H9 (cell line): ENCODE data around the gene PAIP2. TPM values are rescaled to one million over a fixed set of nuclear protein-coding genes. Genes with fewer than 3 reads are reported as not detected.

ENCODE experiments used
- DNase-seq: peaks from one replicate; pipeline ENCODE4 v3.0.0-alpha.2; 2017
- H2AFZ ChIP-seq: one replicate; pipeline ENCODE4 v1.6.1; 2013; ENCODE audit warnings: mild to moderate bottlenecking, low read length, control low read depth, moderate library complexity
- H2AK5ac ChIP-seq: 2 replicates; pipeline ENCODE4 v1.6.1; 2013; ENCODE audit warnings: low read length, control low read depth, mixed read lengths; ENCODE audit not compliant: insufficient read length
- H2BK120ac ChIP-seq: one replicate; pipeline ENCODE4 v1.6.1; 2013; ENCODE audit warnings: low read depth, mild to moderate bottlenecking, low read length, control low read depth, inconsistent platforms; ENCODE audit not compliant: poor library complexity, severe bottlenecking
- H2BK12ac ChIP-seq: 2 replicates; pipeline ENCODE4 v1.6.1; 2013; ENCODE audit warnings: low read length, control low read depth, mixed read lengths, low read depth; ENCODE audit not compliant: insufficient read length
- H2BK15ac ChIP-seq: 2 replicates; pipeline ENCODE4 v1.6.1; 2013; ENCODE audit warnings: low read depth, low read length, control low read depth
- H2BK20ac ChIP-seq: one replicate; pipeline ENCODE4 v1.6.1; 2013; ENCODE audit warnings: low read depth, mild to moderate bottlenecking, low read length, control low read depth, inconsistent platforms; ENCODE audit not compliant: poor library complexity, severe bottlenecking
- H2BK5ac ChIP-seq: 2 replicates; pipeline ENCODE4 v1.6.1; 2013; ENCODE audit warnings: low read length, control low read depth, mixed read lengths; ENCODE audit not compliant: insufficient read length
- H3K14ac ChIP-seq: 2 replicates; pipeline ENCODE4 v1.6.1; 2013; ENCODE audit warnings: low read length, control low read depth; ENCODE audit not compliant: insufficient read depth
- H3K18ac ChIP-seq: 2 replicates; pipeline ENCODE4 v1.6.1; 2013; ENCODE audit warnings: low read depth, mild to moderate bottlenecking, mixed read lengths, low read length, control low read depth; ENCODE audit not compliant: insufficient read length
- H3K23ac ChIP-seq: 2 replicates; pipeline ENCODE4 v1.6.1; 2013; ENCODE audit warnings: low read length, control low read depth, mixed read lengths, low read depth; ENCODE audit not compliant: insufficient read length
- H3K23me2 ChIP-seq: 2 replicates; pipeline ENCODE4 v1.6.1; 2013; ENCODE audit warnings: low read depth, mild to moderate bottlenecking, mixed read lengths, low read length, control low read depth; ENCODE audit not compliant: insufficient read length, poor library complexity, severe bottlenecking
- H3K27ac ChIP-seq: 2 replicates; pipeline ENCODE4 v1.5.1; 2013; ENCODE audit warnings: low read length, control low read depth, mixed read lengths, low read depth; ENCODE audit not compliant: insufficient read length
- H3K27me3 ChIP-seq: 2 replicates; pipeline ENCODE4 v1.6.1; 2013; ENCODE audit warnings: low read length, control low read depth, inconsistent platforms; ENCODE audit not compliant: insufficient read depth
- H3K4ac ChIP-seq: 2 replicates; pipeline ENCODE4 v1.6.1; 2013; ENCODE audit warnings: low read depth, mild to moderate bottlenecking, control low read depth, inconsistent platforms, low read length, moderate library complexity
- H3K4me1 ChIP-seq: 2 replicates; pipeline ENCODE4 v1.6.1; 2013; ENCODE audit warnings: low read length, control low read depth, inconsistent platforms; ENCODE audit not compliant: insufficient read depth
- H3K4me2 ChIP-seq: 2 replicates; pipeline ENCODE4 v1.6.1; 2013; ENCODE audit warnings: low read length, control low read depth, mixed read lengths; ENCODE audit not compliant: insufficient read length, insufficient read depth
- H3K56ac ChIP-seq: 2 replicates; pipeline ENCODE4 v1.6.1; 2013; ENCODE audit warnings: low read depth, mild to moderate bottlenecking, mixed read lengths, low read length, control low read depth; ENCODE audit not compliant: insufficient read length
- H3K79me1 ChIP-seq: 2 replicates; pipeline ENCODE4 v1.6.1; 2013; ENCODE audit warnings: low read depth, mild to moderate bottlenecking, moderate library complexity, low read length, control low read depth, inconsistent platforms; ENCODE audit not compliant: insufficient read depth, poor library complexity, severe bottlenecking
- H3K79me2 ChIP-seq: 2 replicates; pipeline ENCODE4 v1.6.1; 2013; ENCODE audit warnings: low read length, control low read depth, inconsistent platforms; ENCODE audit not compliant: insufficient read depth
- H3K9ac ChIP-seq: 2 replicates; pipeline ENCODE4 v1.6.1; 2013; ENCODE audit warnings: low read length, control low read depth, mixed read lengths; ENCODE audit not compliant: insufficient read length; ENCODE audit errors: extremely low read depth
- H3K9me3 ChIP-seq: one replicate; pipeline ENCODE4 v1.6.1; 2013; ENCODE audit warnings: low read depth, low read length, inconsistent platforms; ENCODE audit not compliant: control insufficient read depth
- H3T11ph ChIP-seq: one replicate; pipeline ENCODE4 v1.6.1; 2013; ENCODE audit warnings: mild to moderate bottlenecking, low read length, control low read depth, inconsistent platforms
- H4K20me1 ChIP-seq: one replicate; pipeline ENCODE4 v1.6.1; 2013; ENCODE audit not compliant: control insufficient read depth, insufficient read length, insufficient read depth
- H4K5ac ChIP-seq: 2 replicates; pipeline ENCODE4 v1.6.1; 2013; ENCODE audit warnings: low read depth, mild to moderate bottlenecking, mixed read lengths, low read length, control low read depth; ENCODE audit not compliant: insufficient read length
- H4K8ac ChIP-seq: replicated peaks from 2 replicates; pipeline ENCODE4 v1.6.1; 2013; ENCODE audit warnings: low read length, control low read depth, mixed read lengths, low read depth; ENCODE audit not compliant: insufficient read length
- H4K91ac ChIP-seq: 2 replicates; pipeline ENCODE4 v1.6.1; 2013; ENCODE audit warnings: low read depth, mild to moderate bottlenecking, moderate library complexity, mixed read lengths, low read length, control low read depth; ENCODE audit not compliant: insufficient read length
- H3K27ac Mint-ChIP-seq, 3 experiments: 2 replicates in 2 of 3; 3 replicates in 1 of 3; pipeline ENCODE4 v1.8.0; 2020 to 2021; ENCODE audit warnings: mixed read lengths in 3 of 3, mild to moderate bottlenecking in 1 of 3, moderate library complexity in 1 of 3
- H3K27me3 Mint-ChIP-seq: 2 replicates; pipeline ENCODE4 v1.8.0; 2021; ENCODE audit warnings: low read depth, mild to moderate bottlenecking, moderate library complexity, mixed read lengths
- H3K36me3 Mint-ChIP-seq, 3 experiments: 2 replicates in 2 of 3; 3 replicates in 1 of 3; pipeline ENCODE4 v1.8.0; 2020 to 2021; ENCODE audit warnings: low read depth in 3 of 3, mixed read lengths in 3 of 3; ENCODE audit not compliant: insufficient read depth in 1 of 3
- H3K4me1 Mint-ChIP-seq, 2 experiments: 2 replicates each; pipeline ENCODE4 v1.8.0; 2020; ENCODE audit warnings: mixed read lengths in 2 of 2
- H3K4me3 Mint-ChIP-seq, 2 experiments: 2 replicates in 1 of 2; 3 replicates in 1 of 2; pipeline ENCODE4 v1.8.0; 2020 to 2021; ENCODE audit warnings: mild to moderate bottlenecking in 2 of 2, mixed read lengths in 2 of 2, moderate library complexity in 1 of 2
- H3K9me3 Mint-ChIP-seq, 2 experiments: 2 replicates in 1 of 2; 3 replicates in 1 of 2; pipeline ENCODE4 v1.8.0; 2020; ENCODE audit warnings: mild to moderate bottlenecking in 2 of 2, mixed read lengths in 2 of 2, moderate library complexity in 1 of 2
- WGBS: extraction: QIAGEN DNeasy Blood & Tissue Kit; methylation state at CpG from one replicate; pipeline ENCODE4 v1.1.7; 2013; ENCODE audit warnings: missing lambda C conversion rate, low lambda C conversion rate, mixed read lengths; ENCODE audit not compliant: insufficient read length; ENCODE audit errors: extremely low coverage; 5-methylcytosine and 5-hydroxymethylcytosine counted together
- total RNA-seq: library from RNA; stranded (reverse); gene quantifications from 2 replicates; pipeline ENCODE4 v1.2.1, GENCODE V29; 2021
- TF ChIP-seq, protein P1 (sequence below): fragments of 200-600 bp; sonication (generic); conservative IDR thresholded peaks from 3 replicates; pipeline ENCODE4 v1.8.0; 2021; ENCODE audit warnings: antibody characterized with exemption, mild to moderate bottlenecking

The PAIP2 gene
- total RNA-seq, 1 experiment from 2014 or later = 121 TPM

DNA sequence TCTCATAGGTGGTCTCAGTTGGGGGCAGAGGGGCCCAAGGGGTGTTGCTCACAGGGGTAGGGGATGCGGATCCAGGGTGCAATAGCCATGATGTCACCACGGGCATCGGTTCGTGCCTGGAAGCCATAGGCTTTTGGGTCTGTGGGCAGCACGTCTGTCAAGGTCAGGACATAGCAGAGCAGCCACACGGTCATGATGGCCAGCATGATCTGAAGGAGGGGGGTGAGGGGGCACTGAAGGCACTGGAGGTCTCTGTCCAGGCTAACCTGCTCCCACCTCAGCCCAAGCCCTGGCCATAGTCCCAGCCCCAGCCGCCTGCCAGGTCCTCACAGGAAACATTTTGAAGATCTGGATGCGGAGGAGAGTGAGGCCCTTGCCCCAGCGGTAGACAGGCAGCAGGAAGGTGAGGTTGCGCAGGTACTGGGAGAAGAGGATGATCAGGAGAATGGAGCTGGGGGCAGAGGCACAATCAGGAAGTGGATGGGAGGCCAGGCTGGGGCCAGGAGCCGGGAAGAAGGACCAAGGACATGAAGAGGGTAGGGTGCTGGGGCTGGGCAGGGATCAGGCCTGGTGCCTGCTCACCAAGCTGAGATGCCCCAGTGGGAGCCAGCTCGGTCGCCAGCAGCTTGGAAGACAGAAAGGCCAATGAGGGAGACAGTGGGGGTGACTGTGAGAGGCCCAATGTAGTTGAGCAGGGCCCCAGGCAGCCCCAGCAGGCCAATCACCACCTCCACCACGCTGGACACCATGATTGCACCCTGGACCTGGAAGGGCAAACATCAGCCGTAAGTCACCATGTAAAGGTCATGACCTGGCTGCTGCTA is 38.2 kb downstream of the PAIP2 start:
- Histone ChIP-seq H3K23me2 (no peaks in the 10 kb centered on the region), H3K18ac (no peak overlapping the region), H2AK5ac (no peak overlapping the region), H4K8ac (no peak overlapping the region), H3K9ac (no peak overlapping the region), H3T11ph (no peak overlapping the region), H2BK120ac (no peak overlapping the region), H3K79me2 (no peaks in the 10 kb centered on the region), H4K91ac (no peak overlapping the region), H3K23ac (no peak overlapping the region), H2BK20ac (no peak overlapping the region), H2BK15ac (no peak overlapping the region), H2BK5ac (no peak overlapping the region), H3K14ac (no peak overlapping the region), H3K27ac (no peak overlapping the region), H3K4me1 (no peaks in the 10 kb centered on the region), H4K20me1 (no peaks in the 10 kb centered on the region), H3K27me3 (no peaks in the 10 kb centered on the region), H4K5ac (no peak overlapping the region), H2BK12ac (no peak overlapping the region), H3K4ac (no peak overlapping the region), H3K9me3 (no peaks in the 10 kb centered on the region), H3K79me1 (no peaks in the 10 kb centered on the region), H3K56ac (no peak overlapping the region), H3K4me2 (no peak overlapping the region), H2AFZ (no peak overlapping the region)
- no peaks in the 10 kb centered on the region for H3K9me3 Mint-ChIP-seq
- no peaks in the 10 kb centered on the region; the same call in 1 of the 2 replicates for H3K27me3 Mint-ChIP-seq
- TF ChIP-seq, protein P1, sequence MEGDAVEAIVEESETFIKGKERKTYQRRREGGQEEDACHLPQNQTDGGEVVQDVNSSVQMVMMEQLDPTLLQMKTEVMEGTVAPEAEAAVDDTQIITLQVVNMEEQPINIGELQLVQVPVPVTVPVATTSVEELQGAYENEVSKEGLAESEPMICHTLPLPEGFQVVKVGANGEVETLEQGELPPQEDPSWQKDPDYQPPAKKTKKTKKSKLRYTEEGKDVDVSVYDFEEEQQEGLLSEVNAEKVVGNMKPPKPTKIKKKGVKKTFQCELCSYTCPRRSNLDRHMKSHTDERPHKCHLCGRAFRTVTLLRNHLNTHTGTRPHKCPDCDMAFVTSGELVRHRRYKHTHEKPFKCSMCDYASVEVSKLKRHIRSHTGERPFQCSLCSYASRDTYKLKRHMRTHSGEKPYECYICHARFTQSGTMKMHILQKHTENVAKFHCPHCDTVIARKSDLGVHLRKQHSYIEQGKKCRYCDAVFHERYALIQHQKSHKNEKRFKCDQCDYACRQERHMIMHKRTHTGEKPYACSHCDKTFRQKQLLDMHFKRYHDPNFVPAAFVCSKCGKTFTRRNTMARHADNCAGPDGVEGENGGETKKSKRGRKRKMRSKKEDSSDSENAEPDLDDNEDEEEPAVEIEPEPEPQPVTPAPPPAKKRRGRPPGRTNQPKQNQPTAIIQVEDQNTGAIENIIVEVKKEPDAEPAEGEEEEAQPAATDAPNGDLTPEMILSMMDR = no peak
- peaks cover 19 to 27% of the 10 kb centered on the region in 2 experiments; a peak in 3 of 4 replicates for H3K4me1 Mint-ChIP-seq
- no peak overlapping the region for H3K4me3 Mint-ChIP-seq
- H3K36me3 Mint-ChIP-seq = peaks cover 0 to 2% (median 0%) of the 10 kb centered on the region in 3 experiments; a peak in 2 of 7 replicates
- no peak for DNase-seq
- peak overlapping the region in 1 of 3 experiments; percentile 5; a peak in 1 of 7 replicates for H3K27ac Mint-ChIP-seq
- no CpG with 5 or more reads among the region's 15 CpGs for WGBS
